Mesenchymal stem cell (in vitro differentiated cells and primary cell): ENCODE results near the gene NAIF1. TPM values are rescaled to one million over a fixed set of nuclear protein-coding genes. Genes with fewer than 3 reads are reported as not detected.

Experiments
- DNase-seq: peaks from one replicate; pipeline ENCODE4 v3.0.0-alpha.2; 2013
- H2AFZ ChIP-seq: one replicate; pipeline ENCODE4 v1.6.1; 2013; ENCODE audit warnings: low read depth, mild to moderate bottlenecking, control low read depth, inconsistent platforms, low read length, moderate library complexity
- H2AK5ac ChIP-seq: 2 replicates; pipeline ENCODE4 v1.6.1; 2013; ENCODE audit warnings: low read length, moderate library complexity, mild to moderate bottlenecking, inconsistent platforms; ENCODE audit not compliant: severe bottlenecking
- H2BK120ac ChIP-seq: one replicate; pipeline ENCODE4 v1.6.1; 2013; ENCODE audit warnings: low read depth, mild to moderate bottlenecking, inconsistent platforms, low read length, moderate library complexity
- H2BK12ac ChIP-seq, 2 experiments: one replicate each; pipeline ENCODE4 v1.6.1; 2013; ENCODE audit warnings: inconsistent platforms in 2 of 2, low read length in 2 of 2, mild to moderate bottlenecking in 2 of 2, moderate library complexity in 2 of 2, control low read depth in 1 of 2
- H2BK15ac ChIP-seq: one replicate; pipeline ENCODE4 v1.6.1; 2013; ENCODE audit warnings: mild to moderate bottlenecking, low read depth, inconsistent platforms; ENCODE audit not compliant: poor library complexity, severe bottlenecking
- H2BK5ac ChIP-seq: 2 replicates; pipeline ENCODE4 v1.6.1; 2013; ENCODE audit warnings: low read depth, mild to moderate bottlenecking, low read length, control low read depth, inconsistent platforms; ENCODE audit not compliant: poor library complexity, severe bottlenecking
- H3K14ac ChIP-seq, 2 experiments: one replicate each; pipeline ENCODE4 v1.6.1; 2013; ENCODE audit warnings: inconsistent platforms in 2 of 2, low read length in 2 of 2, control low read depth in 1 of 2, mild to moderate bottlenecking in 1 of 2, moderate library complexity in 1 of 2
- H3K18ac ChIP-seq, 2 experiments: one replicate each; pipeline ENCODE4 v1.6.1; 2013; ENCODE audit warnings: inconsistent platforms in 2 of 2, low read length in 2 of 2, control low read depth in 1 of 2, low read depth in 1 of 2, mild to moderate bottlenecking in 1 of 2
- H3K23ac ChIP-seq, 2 experiments: one replicate each; pipeline ENCODE4 v1.6.1; 2013; ENCODE audit warnings: inconsistent platforms in 2 of 2, low read length in 2 of 2, mild to moderate bottlenecking in 2 of 2, moderate library complexity in 2 of 2, control low read depth in 1 of 2
- H3K27ac ChIP-seq: 2 replicates; pipeline ENCODE4 v1.5.1; 2013; ENCODE audit warnings: mild to moderate bottlenecking, moderate library complexity, low read length, control low read depth, inconsistent platforms; ENCODE audit not compliant: poor library complexity, severe bottlenecking
- H3K27me3 ChIP-seq, 2 experiments: 2 replicates each; pipeline versions ENCODE4 v1.6.1 to v1.7.0; 2013; ENCODE audit warnings: low read length in 2 of 2, mild to moderate bottlenecking in 2 of 2, moderate library complexity in 2 of 2, control low read depth in 1 of 2, inconsistent platforms in 1 of 2; ENCODE audit not compliant: control insufficient read depth in 1 of 2, insufficient read depth in 1 of 2
- H3K36me3 ChIP-seq, 2 experiments: 2 replicates each; pipeline versions ENCODE4 v1.6.1 to v1.7.0; 2013; ENCODE audit warnings: low read length in 2 of 2, control low read depth in 1 of 2, inconsistent platforms in 1 of 2, low read depth in 1 of 2, mild to moderate bottlenecking in 1 of 2; ENCODE audit not compliant: insufficient read depth in 2 of 2, control insufficient read depth in 1 of 2
- H3K4ac ChIP-seq, 2 experiments: one replicate each; pipeline ENCODE4 v1.6.1; 2013; ENCODE audit warnings: inconsistent platforms in 2 of 2, low read length in 2 of 2, mild to moderate bottlenecking in 2 of 2, moderate library complexity in 2 of 2, control low read depth in 1 of 2, low read depth in 1 of 2
- H3K4me1 ChIP-seq: 2 replicates; pipeline ENCODE4 v1.6.1; 2013; ENCODE audit warnings: low read depth, low read length, control low read depth; ENCODE audit not compliant: control insufficient read depth, insufficient read depth
- H3K4me2 ChIP-seq: 2 replicates; pipeline ENCODE4 v1.6.1; 2013; ENCODE audit warnings: low read length, mild to moderate bottlenecking, inconsistent platforms; ENCODE audit not compliant: poor library complexity, severe bottlenecking
- H3K4me3 ChIP-seq, 2 experiments: 2 replicates each; pipeline versions ENCODE4 v1.5.1 to v1.7.0; 2013; ENCODE audit warnings: low read length in 2 of 2, mild to moderate bottlenecking in 2 of 2, control low read depth in 1 of 2, low read depth in 1 of 2; ENCODE audit not compliant: insufficient read depth in 1 of 2
- H3K79me1 ChIP-seq: replicated peaks from 2 replicates; pipeline ENCODE4 v1.6.1; 2013; ENCODE audit warnings: mild to moderate bottlenecking, control low read depth, low read length, inconsistent platforms; ENCODE audit not compliant: poor library complexity, severe bottlenecking
- H3K9ac ChIP-seq: 2 replicates; pipeline ENCODE4 v1.7.0; 2013; ENCODE audit warnings: mild to moderate bottlenecking, low read length, moderate library complexity
- H3K9me3 ChIP-seq: 2 replicates; pipeline ENCODE4 v1.7.0; 2013; ENCODE audit warnings: mild to moderate bottlenecking, low read length; ENCODE audit not compliant: control insufficient read depth
- H4K8ac ChIP-seq: one replicate; pipeline ENCODE4 v1.6.1; 2013; ENCODE audit warnings: inconsistent platforms, mild to moderate bottlenecking, low read length, moderate library complexity
- H4K91ac ChIP-seq: one replicate; pipeline ENCODE4 v1.6.1; 2013; ENCODE audit warnings: mild to moderate bottlenecking, low read length, inconsistent platforms
- WGBS: methylation state at CpG from one replicate; pipeline ENCODE4 v1.1.7; 2013; ENCODE audit warnings: mixed read lengths; 5-methylcytosine and 5-hydroxymethylcytosine counted together
- polyA plus RNA-seq, 2 experiments: library from polyadenylated mRNA; stranded (reverse); fragments of 200-250 nt; gene quantifications; one replicate each; pipeline ENCODE4 v1.2.3, GENCODE V29; 2013

NAIF1 gene
- polyA plus RNA-seq (2013, experiment 1 of 2), result 6.5 TPM
- polyA plus RNA-seq (2013, experiment 2 of 2), result 6.1 TPM

- peak within 1 kb of the TSS; percentile 78 for H2BK120ac ChIP-seq
- no peaks in the 10 kb centered on the region for H3K9me3 ChIP-seq
- peak within 1 kb of the TSS; percentile 62 for H2AFZ ChIP-seq
- peak within 1 kb of the TSS; percentile 96 for H4K91ac ChIP-seq
- peak within 1 kb of the TSS; percentile 94 for H2BK15ac ChIP-seq
- H3K4me2 ChIP-seq, result peak within 1 kb of the TSS; percentile 87
- peak within 1 kb of the TSS; percentile 45 for H2BK5ac ChIP-seq
- H3K27me3 ChIP-seq, result no peaks in the 10 kb centered on the region
- peak within 1 kb of the TSS; percentile 100 for H4K8ac ChIP-seq
- peaks cover 15% of the 10 kb centered on the region for H3K4me1 ChIP-seq
- peak within 1 kb of the TSS; percentile 73 to 87 for H2BK12ac ChIP-seq
- peak; percentile 100 for DNase-seq
- H3K79me1 ChIP-seq, result peaks cover 30% of the 10 kb centered on the region
- 40% methylated on average over 51 of the region's 54 CpGs for WGBS
- peak within 1 kb of the TSS; percentile 98 to 99 for H3K18ac ChIP-seq
- peak within 1 kb of the TSS; percentile 91 for H2AK5ac ChIP-seq
- no peak within 1 kb of the TSS for H3K23ac ChIP-seq
- peak within 1 kb of the TSS; percentile 100 for H3K9ac ChIP-seq
- peak within 1 kb of the TSS; percentile 92 to 98 for H3K4me3 ChIP-seq
- H3K27ac ChIP-seq, result peak within 1 kb of the TSS; percentile 97
- H3K4ac ChIP-seq, result peak within 1 kb of the TSS; percentile 95 to 97
- H3K36me3 ChIP-seq, result peaks cover 14 to 20% of the 10 kb centered on the region in 2 experiments
- peak within 1 kb of the TSS in 1 of 2 experiments; percentile 85 for H3K14ac ChIP-seq
These were observed at the start of gene NAIF1 for GRCh38 chr9:128066713-128067644. TSS of gene NAIF1 (minus strand) at chr9:128067320. CDS start at chr9:128067101, 219 bp downstream.

- no peak overlapping the region for H3K9ac ChIP-seq
- H3K4me3 ChIP-seq, result no peak overlapping the region
- H3K79me1 ChIP-seq, result peaks cover 2% of the 10 kb centered on the region
- H3K23ac ChIP-seq, result no peak overlapping the region
- H3K18ac ChIP-seq, result no peak overlapping the region
- H3K14ac ChIP-seq, result no peak overlapping the region
- no peak overlapping the region for H3K4ac ChIP-seq
- 93% methylated on average over 13 of the region's 16 CpGs for WGBS
- peaks cover 5% of the 10 kb centered on the region for H3K4me1 ChIP-seq
- no peaks in the 10 kb centered on the region for H3K9me3 ChIP-seq
- H3K27me3 ChIP-seq, result no peaks in the 10 kb centered on the region
- H2AK5ac ChIP-seq, result no peak overlapping the region
- no peak overlapping the region for H4K8ac ChIP-seq
- no peak overlapping the region for H2BK5ac ChIP-seq
- H2AFZ ChIP-seq, result no peak overlapping the region
- no peak overlapping the region for H4K91ac ChIP-seq
- H2BK120ac ChIP-seq, result no peak overlapping the region
- H3K27ac ChIP-seq, result no peak overlapping the region
- no peak overlapping the region for H3K4me2 ChIP-seq
- no peak for DNase-seq
- H2BK12ac ChIP-seq, result peak overlapping the region in 1 of 2 experiments; percentile 2
- H2BK15ac ChIP-seq, result no peak overlapping the region
- peaks cover 12 to 51% of the 10 kb centered on the region in 2 experiments for H3K36me3 ChIP-seq
These were observed 49.3 kb upstream of the NAIF1 start for GRCh38 chr9:128116104-128117083.

- Histone ChIP-seq H3K23ac (no peak overlapping the region), H3K9ac (no peak overlapping the region), H2BK120ac (no peak overlapping the region), H3K79me1 (no peaks in the 10 kb centered on the region), H3K14ac (no peak overlapping the region), H3K4ac (no peak overlapping the region), H3K18ac (no peak overlapping the region), H3K27me3 (no peaks in the 10 kb centered on the region), H2BK15ac (no peak overlapping the region), H4K8ac (no peak overlapping the region), H3K36me3 (peaks cover 3 to 42% of the 10 kb centered on the region in 2 experiments), H2BK12ac (no peak overlapping the region), H3K4me2 (no peak overlapping the region), H3K9me3 (no peaks in the 10 kb centered on the region), H3K4me3 (no peak overlapping the region), H3K27ac (no peak overlapping the region), H2AFZ (no peak overlapping the region), H4K91ac (peak overlapping the region; percentile 21), H2AK5ac (no peak overlapping the region), H2BK5ac (no peak overlapping the region), H3K4me1 (peaks cover 5% of the 10 kb centered on the region)
- WGBS, result 94% methylated on average over 26 of the region's 26 CpGs
- DNase-seq, result no peak
These were observed 48.3 kb upstream of the NAIF1 start for GRCh38 chr9:128115187-128116103.
